Ovary (tissue), 9 donors: ENCODE data around the gene POC1A. TPM values are rescaled to one million over a fixed set of nuclear protein-coding genes. Genes with fewer than 3 reads are reported as not detected.
"Not testable (repeated sequence)": the region's sequence is repeated elsewhere in the genome, so short reads cannot be mapped to it uniquely, and the experiment has no call there.

ENCODE experiments used
- DNase-seq, 5 donors: peaks; one replicate each; pipeline ENCODE4 v3.0.0-alpha.2; 2019 to 2020
- H3K27ac ChIP-seq, 2 donors: fragments of 200-600 bp; one replicate each; pipeline versions ENCODE4 v1.5.1 to v1.8.0; 2019 to 2022
- H3K27me3 ChIP-seq: fragments of 200-600 bp; one replicate; pipeline ENCODE4 v1.8.0; 2022
- H3K36me3 ChIP-seq: fragments of 200-600 bp; sonication (generic); one replicate; pipeline ENCODE4 v1.5.1; 2019
- H3K4me1 ChIP-seq: one replicate; pipeline ENCODE4 v1.8.1; 2013; ENCODE audit warnings: mild to moderate bottlenecking, moderate library complexity; ENCODE audit not compliant: insufficient read depth
- H3K4me3 ChIP-seq: fragments of 200-600 bp; sonication (generic); one replicate; pipeline ENCODE4 v1.5.1; 2017
- H3K9me3 ChIP-seq, 2 donors: fragments of 200-600 bp in 1 of 2; sonication (generic) in 1 of 2; one replicate each; pipeline versions ENCODE4 v1.5.1 to v1.8.1; 2013 to 2019; ENCODE audit warnings: mild to moderate bottlenecking in 1 of 2, moderate library complexity in 1 of 2
- EP300 ChIP-seq: sonication (generic); formaldehyde crosslinking; IDR thresholded peaks from one replicate; pipeline ENCODE4 v1.6.1; 2017; ENCODE audit warnings: antibody characterized with exemption
- POLR2A ChIP-seq: fragments of 450-650 bp; IDR thresholded peaks from one replicate; pipeline ENCODE4 v1.6.1; 2017; ENCODE audit warnings: antibody characterized with exemption, mild to moderate bottlenecking, moderate library complexity
- WGBS, 3 donors: extraction: QIAGEN DNeasy Blood & Tissue Kit in 1 of 3; methylation state at CpG; one replicate each; pipeline versions ENCODE4 v1.1.5 to v1.1.7; 2013 to 2017; 5-methylcytosine and 5-hydroxymethylcytosine counted together
- intact Hi-C, 4 donors: fragments of 100-400 bp; cut with DNase I; formaldehyde crosslinking; loops; one replicate each; pipeline versions ENCODE4 v1.11.0 to v1.15.1; 2022 to 2023
- polyA plus RNA-seq, 2 donors: library from polyadenylated mRNA; stranded (reverse); fragments of 200-250 nt in 1 of 2; fragments of 350-450 nt in 1 of 2; fragmentation: Illumina TruSeq in 1 of 2; extraction: RNeasy Lipid Tissue Mini Kit (QIAGEN cat#74804) in 1 of 2; gene quantifications; one replicate each; pipeline ENCODE4 v1.2.3, GENCODE V29; 2013 to 2014
- total RNA-seq, 7 donors: library from RNA; depleted of rRNA in 2 of 7; stranded (reverse); fragments of >200 nt in 2 of 7; fragmentation: NEBNext Ultra II Directional in 3 of 7; extraction: Animal tissue kit (Norgen Biotek cat#: 25700) in 3 of 7; gene quantifications; one replicate each; pipeline versions ENCODE4 v1.1.0 to v1.2.4, GENCODE V29; 2016 to 2023
- TF ChIP-seq, protein P1 (sequence below), 3 donors: fragments of 450-650 bp in 2 of 3; fragments of 200-600 bp in 1 of 3; IDR thresholded peaks; one replicate each; pipeline versions ENCODE4 v1.5.1 to v1.8.0; 2016 to 2022; ENCODE audit warnings: antibody characterized with exemption in 3 of 3, mild to moderate bottlenecking in 1 of 3
- donor health status: DM: no; HTN: no; CAD: no; lungs with moderate emphysema.
- donor health status: DM: no; HTN: no; CAD: no.
- donor health status: Bipolar disorder and iron deficiency.
- donor health status: DM: yes; HTN: yes; CAD: no.
- donor health status: DM: no; HTN: no; CAD: no.
- donor health status: DM: yes; HTN: yes; CAD: no.

The POC1A gene
- total and polyA plus RNA-seq, 9 donors: 0.53 to 1.8 (median 1.3) TPM

DNA sequence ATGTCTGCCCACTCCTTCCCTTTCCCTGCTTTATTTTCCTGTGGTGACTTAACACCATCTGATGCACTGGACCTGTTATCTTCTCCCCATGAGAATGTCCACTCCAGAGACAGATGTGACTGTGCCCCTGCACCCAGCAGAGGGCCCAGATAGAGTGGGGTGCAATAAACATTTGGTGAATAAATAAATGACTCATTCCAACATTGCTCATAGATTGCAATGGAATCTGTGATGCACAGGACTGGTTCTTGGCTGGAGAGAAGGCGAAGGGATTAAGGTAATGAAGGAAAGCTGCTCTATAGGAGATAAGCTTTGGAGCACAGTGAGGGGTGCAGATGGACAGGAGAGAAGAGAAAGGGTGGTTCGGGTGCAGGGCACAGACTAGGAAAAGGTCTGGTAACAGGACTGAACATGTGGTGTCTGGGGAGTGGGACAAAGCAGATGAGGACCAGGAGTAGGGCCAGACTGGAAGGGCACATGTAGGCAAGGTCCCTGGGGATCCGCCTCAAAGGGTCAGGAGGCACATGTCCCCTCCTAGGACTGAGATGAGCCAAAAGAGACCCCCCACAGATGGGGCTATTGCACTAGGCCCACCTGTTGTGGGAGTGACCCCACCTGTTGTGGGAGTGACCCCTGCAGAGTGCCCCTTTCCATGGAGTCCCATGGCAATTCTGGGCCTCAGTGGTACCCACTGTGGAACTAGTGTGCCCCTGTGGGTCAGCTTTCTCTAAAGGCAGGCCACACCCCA lies 17.5 kb upstream of the POC1A start:
- no peak for DNase-seq
- Histone ChIP-seq H3K4me3 (no peak overlapping the region), H3K4me1 (no peaks in the 10 kb centered on the region), H3K36me3 (no peaks in the 10 kb centered on the region), H3K27ac (no peak overlapping the region), H3K9me3 (no peaks in the 10 kb centered on the region), H3K27me3 (no peaks in the 10 kb centered on the region)
- TF ChIP-seq EP300 (no peak), POLR2A (no peak)
- TF ChIP-seq, protein P1, sequence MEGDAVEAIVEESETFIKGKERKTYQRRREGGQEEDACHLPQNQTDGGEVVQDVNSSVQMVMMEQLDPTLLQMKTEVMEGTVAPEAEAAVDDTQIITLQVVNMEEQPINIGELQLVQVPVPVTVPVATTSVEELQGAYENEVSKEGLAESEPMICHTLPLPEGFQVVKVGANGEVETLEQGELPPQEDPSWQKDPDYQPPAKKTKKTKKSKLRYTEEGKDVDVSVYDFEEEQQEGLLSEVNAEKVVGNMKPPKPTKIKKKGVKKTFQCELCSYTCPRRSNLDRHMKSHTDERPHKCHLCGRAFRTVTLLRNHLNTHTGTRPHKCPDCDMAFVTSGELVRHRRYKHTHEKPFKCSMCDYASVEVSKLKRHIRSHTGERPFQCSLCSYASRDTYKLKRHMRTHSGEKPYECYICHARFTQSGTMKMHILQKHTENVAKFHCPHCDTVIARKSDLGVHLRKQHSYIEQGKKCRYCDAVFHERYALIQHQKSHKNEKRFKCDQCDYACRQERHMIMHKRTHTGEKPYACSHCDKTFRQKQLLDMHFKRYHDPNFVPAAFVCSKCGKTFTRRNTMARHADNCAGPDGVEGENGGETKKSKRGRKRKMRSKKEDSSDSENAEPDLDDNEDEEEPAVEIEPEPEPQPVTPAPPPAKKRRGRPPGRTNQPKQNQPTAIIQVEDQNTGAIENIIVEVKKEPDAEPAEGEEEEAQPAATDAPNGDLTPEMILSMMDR (IDR thresholded peaks at IDR 0.05): no peak
- 89 to 93% (median 91%) methylated on average over 3 of the region's 3 CpGs for WGBS, 3 donors
- intact Hi-C loops: no loop called here

DNA sequence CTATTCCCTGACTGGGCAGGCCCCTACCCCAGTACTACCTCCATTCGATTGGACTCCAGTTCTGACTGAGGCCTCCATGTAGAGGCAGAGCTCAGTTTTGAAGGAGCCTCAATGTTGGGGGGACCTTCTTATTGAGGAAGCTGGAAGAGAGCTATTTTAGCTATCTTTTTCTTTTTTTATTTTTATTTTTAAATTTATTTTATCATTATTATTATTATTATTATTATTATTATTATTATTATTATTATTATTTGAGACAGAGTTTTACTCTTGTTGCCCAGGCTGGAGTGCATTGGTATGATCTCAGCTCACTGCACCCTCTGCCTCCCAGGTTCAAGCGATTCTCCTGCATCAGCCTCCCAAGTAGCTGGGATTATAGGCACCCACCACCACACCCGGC lies 16.0 kb upstream of the POC1A start:
- H3K27me3 ChIP-seq, H3K36me3 ChIP-seq, DNase-seq, intact Hi-C loops, H3K4me3 ChIP-seq, H3K9me3 ChIP-seq, H3K27ac ChIP-seq, H3K4me1 ChIP-seq: not testable (repeated sequence)
- WGBS, 3 donors: 91 to 100% (median 97%) methylated on average over 3 of the region's 3 CpGs

DNA sequence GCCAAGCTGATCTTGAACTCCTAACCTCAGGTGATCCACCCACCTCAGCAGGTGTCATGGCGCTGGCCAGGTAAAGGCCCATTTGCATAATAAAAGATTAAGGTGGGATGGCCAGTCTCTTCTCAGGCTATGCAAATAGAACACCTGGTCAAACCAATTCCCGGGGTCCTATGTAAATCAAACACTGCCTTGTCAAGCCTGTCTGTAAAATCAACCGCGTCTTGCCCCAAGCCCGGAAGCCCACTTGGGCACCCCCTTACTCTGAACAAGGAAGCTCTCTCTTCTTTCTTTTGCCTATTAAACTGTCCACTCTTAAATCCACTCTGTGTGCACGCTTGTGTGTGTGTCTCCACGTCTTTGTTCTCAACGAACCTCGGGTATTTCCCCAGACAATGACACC lies 13.0 kb upstream of the POC1A start:
- WGBS, 3 donors: 47 to 48% (median 47%) methylated on average over 9 of the region's 9 CpGs
- no peak overlapping the region for H3K4me3 ChIP-seq

DNA sequence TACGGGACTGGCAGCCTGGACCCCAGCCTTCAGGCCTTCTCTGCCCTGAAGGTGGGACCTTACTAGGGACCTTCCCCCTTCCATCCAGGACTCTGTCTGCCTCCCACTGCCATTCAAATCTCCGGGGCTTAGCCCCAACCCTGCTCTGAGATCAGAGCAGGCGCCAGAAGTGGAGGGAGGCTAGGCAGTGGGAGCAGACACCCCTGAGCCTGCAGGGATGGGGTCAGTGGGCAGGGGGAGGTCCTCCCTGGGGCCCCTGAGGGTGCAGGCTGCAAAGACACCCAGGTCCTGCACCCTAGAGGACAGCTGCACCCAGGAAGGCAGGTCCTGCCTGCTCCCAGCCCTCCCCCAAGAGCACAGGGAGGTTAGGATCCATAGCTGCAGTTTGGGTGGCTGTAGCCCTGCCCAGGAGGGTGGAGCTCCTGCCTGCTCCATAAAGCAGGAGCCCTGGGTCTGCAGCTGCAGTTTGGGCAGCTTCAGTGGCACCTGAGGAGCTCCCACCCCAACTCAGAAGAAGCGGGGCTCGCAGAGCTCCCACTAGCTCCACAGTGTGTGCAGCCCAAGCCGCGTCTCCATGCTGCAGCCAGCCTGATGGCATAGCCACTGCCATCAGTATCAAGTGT lies 8.1 kb upstream of the POC1A start:
- intact Hi-C loops: loop anchor here in 1 of 4 donors (5.0 kb wide), 1 partner anchor 1965 kb away; no protein-coding TSS in a partner anchor
- Histone ChIP-seq H3K27ac (no peak overlapping the region), H3K4me1 (no peaks in the 10 kb centered on the region), H3K27me3 (no peaks in the 10 kb centered on the region), H3K36me3 (no peaks in the 10 kb centered on the region), H3K4me3 (no peak overlapping the region), H3K9me3 (no peaks in the 10 kb centered on the region)
- WGBS, 3 donors: 81 to 86% (median 82%) methylated on average over 7 of the region's 7 CpGs
- TF ChIP-seq POLR2A (no peak), EP300 (no peak)
- TF ChIP-seq, protein P1 (IDR thresholded peaks at IDR 0.05): no peak
- DNase-seq: no peak

More for the DNA sequence above, 13.0 kb upstream of the POC1A start:
- H3K9me3 ChIP-seq: no peaks in the 10 kb centered on the region
- no peaks in the 10 kb centered on the region for H3K4me1 ChIP-seq
- no peaks in the 10 kb centered on the region for H3K27me3 ChIP-seq
- H3K36me3 ChIP-seq: no peaks in the 10 kb centered on the region
- TF ChIP-seq, protein P1 (IDR thresholded peaks at IDR 0.05): no peak
- TF ChIP-seq POLR2A (no peak), EP300 (no peak)
- no peak for DNase-seq
- H3K27ac ChIP-seq: no peak overlapping the region
- intact Hi-C loops: no loop called here

DNA sequence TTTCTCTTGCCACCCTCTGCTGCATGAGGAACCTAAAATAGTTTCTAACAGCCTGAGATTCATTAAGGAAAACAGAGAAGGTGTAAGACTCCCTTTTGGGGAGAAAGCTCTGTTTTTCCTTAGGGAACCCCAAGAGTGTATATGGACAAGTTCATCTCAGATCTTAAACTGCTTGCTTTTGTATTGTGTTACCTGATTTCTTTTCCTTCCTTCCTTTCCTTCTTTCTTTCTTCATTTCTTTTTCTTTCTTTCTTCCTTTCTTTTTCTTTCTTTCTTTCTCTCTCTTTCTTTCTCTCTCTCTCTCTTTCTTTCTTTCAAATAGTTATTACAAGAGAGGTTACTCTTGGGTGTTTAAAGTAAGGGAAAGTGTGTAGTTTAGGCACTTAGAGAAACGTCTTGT lies 5.3 kb upstream of the POC1A start:
- no peak for DNase-seq
- H3K27ac ChIP-seq: no peak overlapping the region
- H3K4me3 ChIP-seq: no peak overlapping the region
- H3K4me1 ChIP-seq: no peaks in the 10 kb centered on the region
- H3K36me3 ChIP-seq: no peaks in the 10 kb centered on the region
- 8 to 15% (median 12%) methylated on average over 1 of the region's 1 CpG for WGBS, 3 donors
- intact Hi-C loops: no loop called here
- H3K9me3 ChIP-seq: no peaks in the 10 kb centered on the region
- no peak for TF ChIP-seq EP300
- TF ChIP-seq, protein P1 (IDR thresholded peaks at IDR 0.05): no peak
- TF ChIP-seq POLR2A: no peak
- no peaks in the 10 kb centered on the region for H3K27me3 ChIP-seq
